GM21529 (cell line): ENCODE measurements around the gene RABGGTA.
"Not testable (repeated sequence)": the region's sequence is repeated elsewhere in the genome, so short reads cannot be mapped to it uniquely, and the experiment has no call there.

Experiments used
- ATAC-seq: cut with Tn5 transposase; IDR thresholded peaks from one replicate; pipeline ENCODE4 v1.9.1; 2021; ENCODE audit not compliant: unreplicated experiment

The RABGGTA gene

DNA sequence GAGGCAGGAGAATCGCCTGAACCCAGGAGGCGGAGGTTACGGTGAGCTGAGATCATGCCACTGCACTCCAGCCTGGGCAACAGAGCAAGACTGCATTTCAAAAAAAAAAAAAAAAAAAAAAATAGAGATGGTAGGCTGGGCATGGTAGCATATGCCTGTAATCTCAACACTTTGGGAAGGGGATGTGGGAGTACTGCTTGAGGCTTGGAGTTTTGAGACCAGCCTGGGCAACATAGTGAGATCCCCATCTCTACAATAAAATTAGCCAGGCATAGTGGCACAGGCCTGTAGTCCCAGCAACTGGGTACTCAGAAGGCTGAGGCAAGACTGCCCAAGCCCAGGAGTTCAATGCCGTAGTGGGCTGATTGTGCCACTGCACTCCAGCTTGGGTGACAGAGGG lies 48.4 kb downstream of the RABGGTA start:
- not testable (repeated sequence) for ATAC-seq

DNA sequence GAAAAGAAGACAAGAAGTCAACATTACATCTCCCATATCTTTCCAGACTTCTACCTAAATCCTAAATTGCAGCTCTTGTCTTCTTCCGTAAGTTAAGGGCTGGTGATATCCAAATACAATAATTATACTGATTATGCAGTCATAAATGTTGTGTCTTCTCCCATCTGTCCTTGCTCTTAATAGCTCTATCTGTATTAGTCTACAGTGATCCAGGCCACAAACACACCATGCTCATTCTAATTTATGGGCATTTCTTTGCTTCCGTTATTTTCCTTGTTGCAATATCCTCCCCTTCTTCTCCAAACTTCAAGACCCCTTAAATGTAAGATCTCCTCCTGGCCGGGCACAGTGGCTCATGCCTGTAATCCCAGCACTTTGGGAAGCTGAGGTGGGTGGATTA lies 51.9 kb downstream of the RABGGTA start:
- ATAC-seq, result no peak

DNA sequence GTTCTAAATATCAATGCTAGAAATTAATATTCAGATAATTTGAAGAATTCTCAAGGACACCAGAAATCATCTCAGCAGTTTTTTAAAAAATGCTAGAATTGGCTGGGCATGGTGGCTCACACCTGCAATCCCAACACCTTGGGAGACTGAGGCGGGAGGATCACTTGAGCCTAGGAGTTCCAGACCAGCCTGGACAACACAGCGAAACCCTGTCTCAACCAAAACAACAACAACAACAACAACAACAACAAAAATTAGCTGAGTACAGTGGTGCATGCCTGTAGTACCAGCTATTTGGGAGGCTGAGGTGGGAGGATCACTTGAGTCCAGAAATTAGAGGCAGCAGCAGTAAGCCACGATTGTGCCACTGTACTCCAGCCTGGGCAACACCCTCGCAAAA lies 52.3 kb downstream of the RABGGTA start:
- ATAC-seq, result no peak

GRCh38 chr14:24216876-24217275 lies 54.5 kb downstream of the RABGGTA start:
- not testable (repeated sequence) for ATAC-seq

DNA sequence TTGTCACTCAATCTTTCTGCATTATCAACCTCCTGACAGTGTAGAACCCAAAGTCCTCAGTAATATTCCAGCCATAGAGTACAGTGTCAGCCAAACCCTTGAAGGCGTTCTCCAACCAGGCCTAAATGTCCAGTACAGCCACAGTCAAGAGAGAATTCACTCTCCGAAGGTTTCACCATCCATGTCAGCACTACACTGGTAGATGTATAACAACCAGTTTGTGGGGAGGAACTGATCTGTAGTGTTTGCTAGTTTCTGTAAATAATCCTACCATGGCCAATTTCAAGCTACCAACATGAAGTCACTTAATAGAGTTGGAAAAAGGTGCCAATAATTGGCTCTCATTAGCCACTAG lies 55.1 kb downstream of the RABGGTA start:
- no peak for ATAC-seq
